Measurements from ENCODE around the gene SPPL2B.
"Not testable (repeated sequence)": the region's sequence is repeated elsewhere in the genome, so short reads cannot be mapped to it uniquely, and the experiment has no call there.

GRCh38 chr19:2395293-2395829 lies 66.9 kb downstream of the SPPL2B start:
- TF ChIP-seq CTCF, POLR2A (IDR thresholded peaks at IDR 0.05): not testable (repeated sequence)

Measured in Peyer's patch (tissue), 4 donors.